NT2/D1 (cell line): ENCODE measurements around the gene TTC22.

Source experiments
- YY1 ChIP-seq: IDR thresholded peaks from 2 replicates; pipeline ENCODE4 v1.6.1; 2011; ENCODE audit not compliant: insufficient read length, insufficient read depth
- ZNF274 ChIP-seq: IDR thresholded peaks from 2 replicates; pipeline ENCODE4 v1.6.1; 2011; ENCODE audit warnings: mild to moderate bottlenecking, low read depth, low read length

DNA sequence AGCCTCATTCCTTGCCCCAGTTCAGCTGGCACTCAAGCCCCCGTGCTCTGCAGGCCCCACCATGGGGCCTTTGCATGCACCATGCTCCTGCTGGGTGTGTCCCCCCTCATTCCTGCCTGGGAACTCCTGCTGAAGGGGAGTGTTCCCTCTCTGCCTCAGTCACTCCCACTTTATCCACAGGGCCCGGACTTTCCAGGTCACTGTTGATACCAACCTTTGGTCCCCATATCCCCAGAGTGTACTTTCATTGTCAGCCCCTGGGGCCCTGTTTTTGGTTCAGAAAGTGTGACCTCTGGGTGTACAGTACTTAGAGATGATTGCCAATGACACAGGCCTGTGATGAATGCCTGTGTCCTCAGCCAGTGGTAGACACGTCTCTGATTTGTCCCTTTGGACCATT, 2.9 kb downstream of the TTC22 start:
- TF ChIP-seq ZNF274: no peak
- no peak for TF ChIP-seq YY1
